ENCODE data around the gene TEKT3. TPM values are rescaled to one million over a fixed set of nuclear protein-coding genes. Genes with fewer than 3 reads are reported as not detected.

Gene TEKT3
- total and polyA plus RNA-seq, 8 donors: 0.41 to 3.6 (median 2.9) TPM

- intact Hi-C loops (cut with DNase I): no loop called here
- H3K36me3 ChIP-seq: no peaks in the 10 kb centered on the region
- DNase-seq (no peak), ATAC-seq (no peak)
- TF ChIP-seq CTCF (IDR thresholded peaks at IDR 0.05): no peak
- no peaks in the 10 kb centered on the region for H3K27me3 ChIP-seq
- no peak overlapping the region for H3K4me3 ChIP-seq
- no peaks in the 10 kb centered on the region for H3K4me1 ChIP-seq
- H3K9me3 ChIP-seq: no peaks in the 10 kb centered on the region
- H3K27ac ChIP-seq: no peak overlapping the region
These were observed 52.5 kb downstream of the TEKT3 start for GRCh38 chr17:15288859-15289258.

GRCh38 chr17:15287538-15288267 lies 53.7 kb downstream of the TEKT3 start:
- no peaks in the 10 kb centered on the region for H3K4me1 ChIP-seq
- DNase-seq (no peak), ATAC-seq (peak; percentile 18)
- H3K27ac ChIP-seq: no peak overlapping the region
- no peaks in the 10 kb centered on the region for H3K36me3 ChIP-seq
- H3K4me3 ChIP-seq: no peak overlapping the region
- H3K9me3 ChIP-seq: no peaks in the 10 kb centered on the region
- no peaks in the 10 kb centered on the region for H3K27me3 ChIP-seq
- TF ChIP-seq CTCF (IDR thresholded peaks at IDR 0.05): no peak
- intact Hi-C loops (cut with DNase I): no loop called here

- intact Hi-C loops (cut with DNase I): no loop called here
- ATAC-seq: no peak
- H3K27me3 ChIP-seq: no peaks in the 10 kb centered on the region
These were observed 55.9 kb downstream of the TEKT3 start for GRCh38 chr17:15285466-15285865.

GRCh38 chr17:15284537-15284936 lies 56.9 kb downstream of the TEKT3 start:
- no peak for TF ChIP-seq CTCF (IDR thresholded peaks at IDR 0.05)
- Histone ChIP-seq H3K36me3 (no peaks in the 10 kb centered on the region), H3K9me3 (no peaks in the 10 kb centered on the region), H3K4me3 (no peak overlapping the region), H3K27me3 (no peaks in the 10 kb centered on the region), H3K27ac (no peak overlapping the region), H3K4me1 (no peaks in the 10 kb centered on the region)
- intact Hi-C loops (cut with DNase I): no loop called here
- no peak for DNase-seq
- no peak for ATAC-seq

More at GRCh38 chr17:15285466-15285865, 55.9 kb downstream of the TEKT3 start:
- Histone ChIP-seq H3K36me3 (no peaks in the 10 kb centered on the region), H3K4me1 (no peaks in the 10 kb centered on the region), H3K27ac (no peak overlapping the region), H3K4me3 (no peak overlapping the region), H3K9me3 (no peaks in the 10 kb centered on the region)
- no peak for DNase-seq
- no peak for TF ChIP-seq CTCF (IDR thresholded peaks at IDR 0.05)

GRCh38 chr17:15284107-15284506 lies 57.3 kb downstream of the TEKT3 start:
- TF ChIP-seq CTCF (IDR thresholded peaks at IDR 0.05): no peak
- DNase-seq (no peak), ATAC-seq (no peak)
- intact Hi-C loops (cut with DNase I): no loop called here
- no peaks in the 10 kb centered on the region for H3K27me3 ChIP-seq
- H3K27ac ChIP-seq: no peak overlapping the region
- no peaks in the 10 kb centered on the region for H3K36me3 ChIP-seq
- H3K9me3 ChIP-seq: no peaks in the 10 kb centered on the region
- H3K4me1 ChIP-seq: no peaks in the 10 kb centered on the region
- H3K4me3 ChIP-seq: no peak overlapping the region

Data from left lung (tissue), 10 donors.